CD8-positive, alpha-beta memory T cell (primary cell): ENCODE data around the gene CAPN15. TPM values are rescaled to one million over a fixed set of nuclear protein-coding genes. Genes with fewer than 3 reads are reported as not detected.

Experiments
- CTCF ChIA-PET: fragments of 350-600 bp; sonication (Branson Sonifier 250); formaldehyde crosslinking; loops from one replicate; lab custom pipeline; 2021; ENCODE audit warnings: antibody characterized with exemption; lab: Charles Lee
- POLR2A ChIA-PET: fragments of 350-600 bp; sonication (Branson Sonifier 250); formaldehyde crosslinking; loops from one replicate; lab custom pipeline; 2021; ENCODE audit warnings: antibody characterized with exemption; lab: Charles Lee
- DNase-seq, 5 donors: peaks; one replicate each; pipeline versions ENCODE4 v3.0.0 to v3.0.0-alpha.2; 2020 to 2022; ENCODE audit warnings: mixed read lengths in 1 of 5
- H3K27ac ChIP-seq: one replicate; pipeline ENCODE4 v1.7.0; 2013; ENCODE audit warnings: low read depth, mild to moderate bottlenecking, low read length, moderate library complexity
- H3K27me3 ChIP-seq: 2 replicates; pipeline ENCODE4 v1.7.0; 2013; ENCODE audit warnings: low read length, mild to moderate bottlenecking; ENCODE audit not compliant: insufficient read depth, poor library complexity, severe bottlenecking
- H3K36me3 ChIP-seq: 2 replicates; pipeline ENCODE4 v1.7.0; 2013; ENCODE audit warnings: mild to moderate bottlenecking, low read length, moderate library complexity; ENCODE audit not compliant: insufficient read depth
- H3K4me1 ChIP-seq: 2 replicates; pipeline ENCODE4 v1.7.0; 2013; ENCODE audit warnings: mild to moderate bottlenecking, low read length, moderate library complexity; ENCODE audit not compliant: insufficient read depth
- H3K4me3 ChIP-seq: 2 replicates; pipeline ENCODE4 v1.7.0; 2013; ENCODE audit warnings: mild to moderate bottlenecking, low read length
- H3K9me3 ChIP-seq: 2 replicates; pipeline ENCODE4 v1.7.0; 2013; ENCODE audit warnings: mild to moderate bottlenecking, low read length
- H3K27ac Mint-ChIP-seq, 8 donors: one replicate each; pipeline ENCODE4 v1.8.0; 2020 to 2021; ENCODE audit warnings: mixed read lengths in 8 of 8, mild to moderate bottlenecking in 6 of 8, inconsistent platforms in 3 of 8, moderate library complexity in 3 of 8
- H3K27me3 Mint-ChIP-seq, 2 donors: one replicate each; pipeline ENCODE4 v1.8.0; 2020 to 2021; ENCODE audit warnings: mixed read lengths in 2 of 2, mild to moderate bottlenecking in 1 of 2, moderate library complexity in 1 of 2
- H3K36me3 Mint-ChIP-seq, 3 donors: one replicate each; pipeline ENCODE4 v1.8.0; 2020 to 2021; ENCODE audit warnings: mixed read lengths in 3 of 3, inconsistent platforms in 1 of 3, mild to moderate bottlenecking in 1 of 3
- H3K4me1 Mint-ChIP-seq, 3 donors: one replicate each; pipeline ENCODE4 v1.8.0; 2020 to 2021; ENCODE audit warnings: mixed read lengths in 3 of 3, inconsistent platforms in 1 of 3, mild to moderate bottlenecking in 1 of 3
- H3K4me3 Mint-ChIP-seq, 7 donors: one replicate each; pipeline ENCODE4 v1.8.0; 2020 to 2021; ENCODE audit warnings: mixed read lengths in 7 of 7, mild to moderate bottlenecking in 6 of 7, moderate library complexity in 4 of 7, inconsistent platforms in 2 of 7
- H3K9me3 Mint-ChIP-seq, 5 donors: one replicate each; pipeline ENCODE4 v1.8.0; 2020 to 2022; ENCODE audit warnings: mixed read lengths in 5 of 5, mild to moderate bottlenecking in 3 of 5, moderate library complexity in 2 of 5, inconsistent platforms in 1 of 5
- polyA plus RNA-seq: library from polyadenylated mRNA; unstranded; fragments of 300-500 nt; fragmentation: Illumina TruSeq; gene quantifications from one replicate; pipeline ENCODE4 v1.2.3, GENCODE V29; 2021
- total RNA-seq, 2 experiments: library from RNA; stranded (reverse); gene quantifications; one replicate each; pipeline ENCODE4 v1.2.3, GENCODE V29; 2021

CAPN15 gene
- total and polyA plus RNA-seq, 3 experiments from 2014 or later, result 15.5 to 98.6 (median 91.9) TPM

GRCh38 chr16:578232-578869, 50.8 kb downstream of the CAPN15 start:
- ChIA-PET CTCF (interaction anchor here (1.0 to 1.1 kb wide), 3 partner anchors 10 to 142 kb away, joined by 3 to 7 read pairs (median 5); no protein-coding TSS in a partner anchor), POLR2A (no interaction called here)

GRCh38 chr16:578870-579405, 51.4 kb downstream of the CAPN15 start:
- CTCF ChIA-PET, result interaction anchor here (0.7 to 1.1 kb wide), 4 partner anchors 10 to 141 kb away, joined by 3 to 7 read pairs (median 5); no protein-coding TSS in a partner anchor
- no peak overlapping the region for H3K27ac Mint-ChIP-seq
- H3K9me3 Mint-ChIP-seq, result no peaks in the 10 kb centered on the region
- H3K36me3 Mint-ChIP-seq, result peaks cover 0 to 7% (median 0%) of the 10 kb centered on the region in 3 donors
- Histone ChIP-seq H3K36me3 (no peaks in the 10 kb centered on the region), H3K9me3 (no peaks in the 10 kb centered on the region), H3K27ac (no peak overlapping the region), H3K4me1 (no peaks in the 10 kb centered on the region), H3K4me3 (no peak overlapping the region), H3K27me3 (no peaks in the 10 kb centered on the region)
- POLR2A ChIA-PET, result no interaction called here
- peak overlapping the region in 2 of 7 donors; percentile 18 to 39 for H3K4me3 Mint-ChIP-seq
- H3K4me1 Mint-ChIP-seq, result peaks cover 0 to 4% (median 0%) of the 10 kb centered on the region in 3 donors
- H3K27me3 Mint-ChIP-seq, result no peaks in the 10 kb centered on the region
- peak; percentile 36 to 74 (median 50) for DNase-seq

More at GRCh38 chr16:578232-578869, 50.8 kb downstream of the CAPN15 start:
- no peak for DNase-seq
- Mint-ChIP-seq H3K27ac (no peak overlapping the region), H3K4me1 (peaks cover 0 to 4% (median 0%) of the 10 kb centered on the region in 3 donors), H3K4me3 (no peak overlapping the region), H3K27me3 (no peaks in the 10 kb centered on the region), H3K9me3 (no peaks in the 10 kb centered on the region), H3K36me3 (peaks cover 0 to 7% (median 0%) of the 10 kb centered on the region in 3 donors)
- H3K4me1 ChIP-seq, result no peaks in the 10 kb centered on the region
- no peak overlapping the region for H3K4me3 ChIP-seq
- no peak overlapping the region for H3K27ac ChIP-seq
- H3K36me3 ChIP-seq, result no peaks in the 10 kb centered on the region
- no peaks in the 10 kb centered on the region for H3K27me3 ChIP-seq
- no peaks in the 10 kb centered on the region for H3K9me3 ChIP-seq

- Mint-ChIP-seq H3K4me3 (no peak overlapping the region), H3K9me3 (no peaks in the 10 kb centered on the region), H3K4me1 (peaks cover 0 to 4% (median 0%) of the 10 kb centered on the region in 3 donors), H3K27me3 (no peaks in the 10 kb centered on the region), H3K27ac (no peak overlapping the region), H3K36me3 (peaks cover 0 to 2% (median 0%) of the 10 kb centered on the region in 3 donors)
- Histone ChIP-seq H3K9me3 (no peaks in the 10 kb centered on the region), H3K27ac (no peak overlapping the region), H3K4me1 (no peaks in the 10 kb centered on the region), H3K36me3 (no peaks in the 10 kb centered on the region), H3K4me3 (no peak overlapping the region), H3K27me3 (no peaks in the 10 kb centered on the region)
- ChIA-PET CTCF (interaction anchor here (1.1 kb wide), 1 partner anchor 30 kb away, joined by 4 read pairs; no protein-coding TSS in a partner anchor), POLR2A (no interaction called here)
- DNase-seq, result no peak
Measured at GRCh38 chr16:580141-580945, 52.8 kb downstream of the CAPN15 start.

- ChIA-PET CTCF (interaction anchor here (1.1 to 1.3 kb wide), 2 partner anchors 20 to 29 kb away, joined by 4 read pairs; no protein-coding TSS in a partner anchor), POLR2A (no interaction called here)
- peaks cover 0 to 2% (median 0%) of the 10 kb centered on the region in 3 donors for H3K36me3 Mint-ChIP-seq
- H3K27ac ChIP-seq, result no peak overlapping the region
- no peaks in the 10 kb centered on the region for H3K9me3 Mint-ChIP-seq
- H3K4me3 ChIP-seq, result no peak overlapping the region
- DNase-seq, result no peak
- H3K9me3 ChIP-seq, result no peaks in the 10 kb centered on the region
- no peaks in the 10 kb centered on the region for H3K4me1 ChIP-seq
- H3K4me3 Mint-ChIP-seq, result no peak overlapping the region
- H3K27me3 ChIP-seq, result no peaks in the 10 kb centered on the region
- peaks cover 0 to 4% (median 0%) of the 10 kb centered on the region in 3 donors for H3K4me1 Mint-ChIP-seq
- no peaks in the 10 kb centered on the region for H3K36me3 ChIP-seq
- H3K27me3 Mint-ChIP-seq, result peaks cover 0 to 2% of the 10 kb centered on the region in 2 donors
- H3K27ac Mint-ChIP-seq, result peak overlapping the region in 1 of 8 donors; percentile 42
Measured at GRCh38 chr16:580946-581498, 53.5 kb downstream of the CAPN15 start.

- no peak overlapping the region for H3K27ac Mint-ChIP-seq
- H3K4me1 Mint-ChIP-seq, result peaks cover 0 to 4% (median 0%) of the 10 kb centered on the region in 3 donors
- H3K27me3 ChIP-seq, result no peaks in the 10 kb centered on the region
- H3K4me3 ChIP-seq, result no peak overlapping the region
- no peaks in the 10 kb centered on the region for H3K36me3 ChIP-seq
- no peaks in the 10 kb centered on the region for H3K9me3 ChIP-seq
- ChIA-PET POLR2A (no interaction called here), CTCF (interaction anchor here (1.3 kb wide), 1 partner anchor 19 kb away, joined by 4 read pairs; no protein-coding TSS in a partner anchor)
- peaks cover 4% of the 10 kb centered on the region for H3K4me1 ChIP-seq
- no peaks in the 10 kb centered on the region for H3K9me3 Mint-ChIP-seq
- DNase-seq, result no peak
- H3K4me3 Mint-ChIP-seq, result no peak overlapping the region
- H3K36me3 Mint-ChIP-seq, result no peaks in the 10 kb centered on the region
- no peak overlapping the region for H3K27ac ChIP-seq
- peaks cover 0 to 2% of the 10 kb centered on the region in 2 donors for H3K27me3 Mint-ChIP-seq
Measured at GRCh38 chr16:582218-582613, 54.7 kb downstream of the CAPN15 start.

GRCh38 chr16:582614-583331, 55.3 kb downstream of the CAPN15 start:
- no peak overlapping the region for H3K4me3 ChIP-seq
- Mint-ChIP-seq H3K36me3 (no peaks in the 10 kb centered on the region), H3K27ac (no peak overlapping the region), H3K9me3 (no peaks in the 10 kb centered on the region), H3K4me1 (peaks cover 0 to 8% (median 3%) of the 10 kb centered on the region in 3 donors), H3K27me3 (peaks cover 0 to 2% of the 10 kb centered on the region in 2 donors), H3K4me3 (no peak overlapping the region)
- POLR2A ChIA-PET, result no interaction called here
- no peaks in the 10 kb centered on the region for H3K9me3 ChIP-seq
- no peaks in the 10 kb centered on the region for H3K27me3 ChIP-seq
- CTCF ChIA-PET, result no interaction called here
- no peak overlapping the region for H3K27ac ChIP-seq
- H3K4me1 ChIP-seq, result peaks cover 10% of the 10 kb centered on the region
- H3K36me3 ChIP-seq, result no peaks in the 10 kb centered on the region
- no peak for DNase-seq

GRCh38 chr16:583470-583814, 55.9 kb downstream of the CAPN15 start:
- H3K36me3 ChIP-seq, result no peaks in the 10 kb centered on the region
- Mint-ChIP-seq H3K4me3 (no peak overlapping the region), H3K27me3 (peaks cover 0 to 2% of the 10 kb centered on the region in 2 donors), H3K4me1 (peaks cover 0 to 14% (median 5%) of the 10 kb centered on the region in 3 donors), H3K36me3 (no peaks in the 10 kb centered on the region), H3K27ac (no peak overlapping the region), H3K9me3 (no peaks in the 10 kb centered on the region)
- no peak overlapping the region for H3K27ac ChIP-seq
- CTCF ChIA-PET, result no interaction called here
- DNase-seq, result no peak
- no peaks in the 10 kb centered on the region for H3K27me3 ChIP-seq
- H3K9me3 ChIP-seq, result no peaks in the 10 kb centered on the region
- H3K4me1 ChIP-seq, result peaks cover 16% of the 10 kb centered on the region
- POLR2A ChIA-PET, result interaction anchor here (0.6 kb wide), 1 partner anchor 25 kb away, joined by 3 read pairs; no protein-coding TSS in a partner anchor
- H3K4me3 ChIP-seq, result no peak overlapping the region
